K562 (cell line): ENCODE results near the gene SPTA1. TPM values are rescaled to one million over a fixed set of nuclear protein-coding genes. Genes with fewer than 3 reads are reported as not detected.
A peak's percentile ranks its signal among the peaks of the same experiment; 100 is the strongest.

Source experiments
- ATAC-seq: fragments of 200-7000 bp; cut with Tn5 transposase; 3 replicates; pipeline ENCODE4 v1.9.1; 2020; ENCODE audit warnings: moderate library complexity
- BruUV-seq: library from RNA; stranded (reverse); fragments of 400-500 nt; replicated peaks from 2 replicates; lab custom pipeline; 2021; lab: Mats Ljungman, UMichigan
- CTCF ChIA-PET: fragments of 300-600 bp; formaldehyde crosslinking; extraction: SDS; loops from one replicate; lab custom pipeline; 2021; ENCODE audit warnings: low intra/inter-chr PET ratio; lab: Yijun Ruan, JAX
- POLR2A ChIA-PET: fragments of 300-600, 350-650 bp; sonication (Branson Sonifier 250); formaldehyde crosslinking; extraction: SDS; loops from one replicate; lab custom pipeline; 2021; ENCODE audit warnings: antibody characterized with exemption, inconsistent platforms; lab: Yijun Ruan, JAX
- DNase-seq, 4 experiments: peaks; one replicate each; pipeline versions ENCODE4 v3.0.0 to v3.0.0-alpha.2; 2011 to 2018; ENCODE audit warnings: low spot score in 3 of 4, mixed read lengths in 3 of 4; ENCODE audit errors: extremely low read depth in 1 of 4
- FAIRE-seq: peaks from 2 replicates; lab custom pipeline; 2011; peaks lifted over from hg19 to GRCh38; lab: Jason Lieb, UNC
- H2AFZ ChIP-seq: 2 replicates; pipeline ENCODE4 v1.6.0; 2011; ENCODE audit warnings: low read depth, low read length, control low read depth, inconsistent platforms
- H3K27ac ChIP-seq: fragments of 200-600 bp; 3 replicates; pipeline ENCODE4 v1.8.0; 2011; ENCODE audit warnings: low read depth, mild to moderate bottlenecking, control low read depth, inconsistent platforms, low read length, moderate library complexity, mixed read lengths; ENCODE audit errors: extremely low read depth
- H3K27me3 ChIP-seq, 2 experiments: fragments of 300-600 bp in 1 of 2; 2 replicates in 1 of 2; 3 replicates in 1 of 2; pipeline versions ENCODE4 v1.6.0 to v1.8.0; 2011; ENCODE audit warnings: inconsistent platforms in 2 of 2, low read length in 2 of 2, mild to moderate bottlenecking in 1 of 2, mixed read lengths in 1 of 2, moderate library complexity in 1 of 2; ENCODE audit not compliant: control insufficient read depth in 2 of 2, insufficient read depth in 2 of 2
- H3K36me3 ChIP-seq: fragments of 300-600 bp; 3 replicates; pipeline ENCODE4 v1.8.0; 2011; ENCODE audit warnings: mild to moderate bottlenecking, low read length, inconsistent platforms; ENCODE audit not compliant: control insufficient read depth, insufficient read depth
- H3K4me1 ChIP-seq, 2 experiments: fragments of 200-600 bp in 1 of 2; replicated peaks in 1 of 2; 2 replicates in 1 of 2; 3 replicates in 1 of 2; pipeline versions ENCODE4 v1.5.1 to v1.8.0; 2011; ENCODE audit warnings: inconsistent platforms in 2 of 2, low read length in 2 of 2, mild to moderate bottlenecking in 1 of 2, mixed read lengths in 1 of 2, moderate library complexity in 1 of 2; ENCODE audit not compliant: control insufficient read depth in 2 of 2, insufficient read depth in 2 of 2
- H3K4me2 ChIP-seq: 2 replicates; pipeline ENCODE4 v1.6.1; 2011; ENCODE audit warnings: low read length, control low read depth, inconsistent platforms, mixed read lengths; ENCODE audit not compliant: insufficient read depth
- H3K4me3 ChIP-seq: fragments of 200-600 bp; sonication (generic), shearing (Covaris generic); 2 replicates; pipeline ENCODE4 v1.5.1; 2016; ENCODE audit warnings: control low read depth, inconsistent platforms
- H3K79me2 ChIP-seq: fragments of 200-600 bp; 3 replicates; pipeline ENCODE4 v1.8.0; 2011; ENCODE audit warnings: low read length, inconsistent platforms; ENCODE audit not compliant: control insufficient read depth, insufficient read depth
- H3K9ac ChIP-seq, 2 experiments: 2 replicates each; pipeline versions ENCODE4 v1.6.0 to v1.6.1; 2011; ENCODE audit warnings: low read depth in 2 of 2, low read length in 2 of 2, control low read depth in 1 of 2, inconsistent platforms in 1 of 2, mild to moderate bottlenecking in 1 of 2, mixed read lengths in 1 of 2; ENCODE audit not compliant: insufficient read depth in 1 of 2
- H3K9me1 ChIP-seq: one replicate; pipeline ENCODE4 v1.6.0; 2011; ENCODE audit warnings: inconsistent platforms, mild to moderate bottlenecking, low read length, moderate library complexity; ENCODE audit not compliant: control insufficient read depth, insufficient read depth
- H3K9me3 ChIP-seq: replicated peaks from 2 replicates; pipeline ENCODE4 v1.5.1; 2011; ENCODE audit warnings: low read depth, low read length, inconsistent platforms; ENCODE audit not compliant: control insufficient read depth, insufficient read depth
- H4K20me1 ChIP-seq: replicated peaks from 2 replicates; pipeline ENCODE4 v1.6.1; 2011; ENCODE audit warnings: low read length, inconsistent platforms, mixed read lengths; ENCODE audit not compliant: control insufficient read depth, insufficient read depth
- ARID1B ChIP-seq: fragments of 450-650 bp; IDR thresholded peaks from 2 replicates; pipeline ENCODE4 v1.6.1; 2016; ENCODE audit warnings: antibody characterized with exemption, mild to moderate bottlenecking, inconsistent platforms
- CBFA2T2 ChIP-seq: fragments of 450-650 bp; conservative IDR thresholded peaks from 2 replicates; pipeline ENCODE4 v1.6.1; 2017; ENCODE audit warnings: mild to moderate bottlenecking
- CBFA2T3 ChIP-seq: fragments of 450-650 bp; IDR thresholded peaks from 2 replicates; pipeline ENCODE4 v1.6.1; 2017
- ESRRB ChIP-seq: fragments of 250-450 bp; sonication (Bioruptor Pico); IDR thresholded peaks from 2 replicates; pipeline ENCODE4 v1.5.0; 2020; ENCODE audit warnings: mild to moderate bottlenecking, moderate library complexity, borderline replicate concordance
- FUS ChIP-seq: fragments of 200-400 bp; formaldehyde crosslinking; optimal IDR thresholded peaks from 2 replicates; pipeline ENCODE3; 2017; ENCODE audit warnings: low read depth, low read length
- MYBL2 ChIP-seq, 2 experiments: fragments of 450-650 bp in 1 of 2; sonication (generic) in 1 of 2; formaldehyde crosslinking in 1 of 2; IDR thresholded peaks; 2 replicates each; pipeline versions ENCODE4 v1.6.1 to v1.8.1; 2017 to 2022; ENCODE audit warnings: borderline replicate concordance in 1 of 2, inconsistent platforms in 1 of 2, low read depth in 1 of 2, mild to moderate bottlenecking in 1 of 2, missing genetic modification reagents in 1 of 2, moderate library complexity in 1 of 2
- MYNN ChIP-seq, 2 experiments: sonication (generic); formaldehyde crosslinking in 1 of 2; IDR thresholded peaks; 2 replicates each; pipeline versions ENCODE4 v1.5.0 to v1.6.1; 2016 to 2020; ENCODE audit warnings: antibody characterized with exemption in 1 of 2, missing genetic modification reagents in 1 of 2
- NR2F6 ChIP-seq: fragments of 450-650 bp; formaldehyde crosslinking; IDR thresholded peaks from 2 replicates; pipeline ENCODE4 v1.4.0; 2020; ENCODE audit warnings: mild to moderate bottlenecking
- PHF20 ChIP-seq: fragments of 450-650 bp; IDR thresholded peaks from 2 replicates; pipeline ENCODE4 v1.6.1; 2018; ENCODE audit not compliant: partially characterized antibody
- SMC3 ChIP-seq: conservative IDR thresholded peaks from 2 replicates; pipeline ENCODE4 v1.6.1; 2011; ENCODE audit warnings: low read depth, low read length, improper control_type of control experiment; ENCODE audit not compliant: insufficient read depth
- TAF1 ChIP-seq: IDR thresholded peaks from 2 replicates; pipeline ENCODE4 v1.6.1; 2011; ENCODE audit warnings: mild to moderate bottlenecking, low read length, moderate library complexity; ENCODE audit not compliant: insufficient read depth, control insufficient read depth, severe bottlenecking; ENCODE audit errors: extremely low read depth
- ZNF384 ChIP-seq: IDR thresholded peaks from 2 replicates; pipeline ENCODE4 v1.6.1; 2012; ENCODE audit warnings: low read depth, low read length, improper control_type of control experiment
- ZNF444 ChIP-seq: fragments of 250-450 bp; sonication (Bioruptor Pico); IDR thresholded peaks from 2 replicates; pipeline ENCODE4 v1.4.0; 2020; ENCODE audit warnings: mild to moderate bottlenecking, moderate library complexity
- ZNF644 ChIP-seq: fragments of 200-800 bp; sonication (Bioruptor generic); IDR thresholded peaks from 2 replicates; pipeline ENCODE4 v1.6.1; 2016; ENCODE audit warnings: low read depth, missing genetic modification characterization, missing compliant biosample characterization
- ZNF778 ChIP-seq: fragments of 450-650 bp; formaldehyde crosslinking; IDR thresholded peaks from 2 replicates; pipeline ENCODE4 v1.4.0; 2020; ENCODE audit warnings: mild to moderate bottlenecking, moderate library complexity
- WGBS: fragments of 100-300 bp; shearing (Covaris generic); methylation state at CpG from one replicate; pipeline ENCODE4 v1.1.6; 2016; ENCODE audit warnings: low coverage, mixed read lengths; ENCODE audit not compliant: insufficient coverage; ENCODE audit errors: missing lambda C conversion rate; 5-methylcytosine and 5-hydroxymethylcytosine counted together
- in situ Hi-C: fragments of 300-500 bp; cut with MboI; formaldehyde crosslinking; loops from 4 replicates; pipeline ENCODE4 v1.15.0; 2018; ENCODE audit warnings: inconsistent platforms, mixed read lengths
- intact Hi-C: fragments of 100-400 bp; cut with micrococcal nuclease; formaldehyde crosslinking; loops from 2 replicates; pipeline ENCODE4 v1.14.2; 2022
- polyA plus RNA-seq, 8 experiments: library from polyadenylated mRNA; depleted of rRNA in 4 of 8; stranded (reverse) in 5 of 8; unstranded in 3 of 8; fragments of >200 nt; fragmentation: Nextera tagmentation in 2 of 8; fragmentation: Illumina TruSeq in 1 of 8; extraction: Ambion mirVana in 2 of 8; extraction: Trizol in 1 of 8; gene quantifications; 2 replicates each; pipeline versions ENCODE4 v1.2.1 to v1.2.3, GENCODE V29; 2011 to 2014; ENCODE audit warnings: inconsistent platforms in 1 of 8, missing spikeins in 1 of 8
- total RNA-seq, 7 experiments: library from RNA; depleted of rRNA in 6 of 7; stranded (reverse); fragments of >200 nt in 6 of 7; fragmentation: Illumina TruSeq in 2 of 7; extraction: Trizol in 2 of 7; gene quantifications; 2 replicates each; pipeline versions ENCODE4 v1.2.1 to v1.2.3, GENCODE V29; 2011 to 2021; ENCODE audit warnings: low replicate concordance in 1 of 7
- TF ChIP-seq, protein P1 (sequence below): fragments of 450-650 bp; IDR thresholded peaks from 2 replicates; pipeline ENCODE4 v1.7.1; 2018; ENCODE audit warnings: mild to moderate bottlenecking, low read depth; ENCODE audit not compliant: partially characterized antibody
- TF ChIP-seq, protein P2 (sequence below): fragments of 450-650 bp; formaldehyde crosslinking; IDR thresholded peaks from 2 replicates; pipeline ENCODE4 v1.4.0; 2020; ENCODE audit warnings: mild to moderate bottlenecking
- TF ChIP-seq, protein P3 (sequence below): fragments of 450-650 bp; formaldehyde crosslinking; IDR thresholded peaks from 2 replicates; pipeline ENCODE4 v1.4.0; 2022; ENCODE audit warnings: missing genetic modification characterization

The SPTA1 gene
- total and polyA plus RNA-seq, 9 of the 15 experiments (the other 6 are each of a cell fraction or from before 2014, with no cell fraction given), result 11.0 to 62.1 (median 45.9) TPM

DNA sequence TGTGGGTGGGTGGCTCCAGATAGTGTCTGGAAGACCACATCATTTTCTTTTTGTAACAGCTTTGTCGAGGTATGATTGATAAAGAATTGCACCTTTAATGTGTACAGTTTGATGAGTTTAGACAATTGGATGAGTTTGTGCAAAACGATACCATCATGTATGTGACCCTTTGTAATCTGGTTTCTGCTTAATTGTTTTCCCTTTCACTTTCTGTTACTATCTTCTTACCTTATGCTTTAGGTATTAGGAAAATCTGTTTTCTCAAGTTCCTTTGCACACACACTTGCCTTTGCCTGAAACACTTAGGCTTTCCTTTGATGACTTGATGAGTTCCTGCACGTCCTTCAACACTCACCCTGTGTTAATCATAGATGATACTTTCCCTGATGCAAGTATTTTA, 74.6 kb downstream of the SPTA1 start (continued):
- TF ChIP-seq ESRRB (CRISPR knock-in tag), result no peak
- no peak for TF ChIP-seq PHF20
- TF ChIP-seq FUS, result no peak
- no peak for TF ChIP-seq CBFA2T3
- no peak for TF ChIP-seq MYBL2 (IDR thresholded peaks at IDR 0.05; ENCODE audit: low read depth)
- no peak for TF ChIP-seq MYBL2 (CRISPR knock-in tag; IDR thresholded peaks at IDR 0.05; ENCODE audit: borderline replicate concordance)
- no peak for TF ChIP-seq ZNF644
- TF ChIP-seq NR2F6 (CRISPR knock-in tag), result no peak

DNA sequence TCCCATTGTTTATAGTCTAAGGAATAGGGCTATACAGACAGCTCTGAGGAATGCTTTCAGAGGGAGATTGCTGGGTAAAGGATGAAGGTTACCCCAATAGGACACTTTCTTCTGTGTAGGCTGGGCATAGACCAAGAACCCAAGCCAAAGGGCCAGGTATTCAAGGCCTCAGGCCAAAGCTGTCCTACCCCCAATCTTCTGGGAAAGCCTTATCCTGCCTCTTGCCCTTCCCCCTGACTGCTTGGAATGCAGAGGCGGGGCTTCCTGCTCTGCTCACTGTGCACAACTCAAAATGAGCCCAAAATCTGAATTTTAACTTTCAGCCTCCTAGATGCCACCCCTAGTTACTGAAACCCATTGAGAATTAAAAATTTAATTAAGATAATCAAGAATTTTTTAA, 79.2 kb downstream of the SPTA1 start:
- Histone ChIP-seq H3K4me2 (no peak overlapping the region), H3K9me1 (no peaks in the 10 kb centered on the region), H3K27ac (no peak overlapping the region), H3K36me3 (peaks cover 14% of the 10 kb centered on the region), H3K4me3 (no peak overlapping the region), H3K27me3 (no peaks in the 10 kb centered on the region), H3K4me1 (no peaks in the 10 kb centered on the region), H3K9me3 (no peaks in the 10 kb centered on the region), H3K79me2 (no peaks in the 10 kb centered on the region), H4K20me1 (no peaks in the 10 kb centered on the region), H3K9ac (no peak overlapping the region), H2AFZ (no peak overlapping the region)
- no peak for DNase-seq
- FAIRE-seq, result no peak
- 29% methylated on average over 1 of the region's 1 CpG for WGBS
- intact Hi-C loops, result no loop called here
- CTCF ChIA-PET, result no interaction called here
- in situ Hi-C loops, result no loop called here
- peak; percentile 24; the same call in 2 of the 3 replicates for ATAC-seq
- POLR2A ChIA-PET, result interaction anchor here (1.0 to 1.5 kb wide), 2 partner anchors 13 to 29 kb away, joined by 3 to 7 read pairs; no protein-coding TSS in a partner anchor
- no TSS peak for BruUV-seq
- TF ChIP-seq ZNF384 (no peak), CBFA2T2 (no peak), ZNF778 (CRISPR knock-in tag) (no peak), MYNN (IDR thresholded peaks at IDR 0.05) (no peak), MYNN (CRISPR knock-in tag; IDR thresholded peaks at IDR 0.05) (no peak), SMC3 (no peak), ARID1B (no peak), ZNF444 (CRISPR knock-in tag) (no peak), TAF1 (no peak)
- TF ChIP-seq, protein P1, sequence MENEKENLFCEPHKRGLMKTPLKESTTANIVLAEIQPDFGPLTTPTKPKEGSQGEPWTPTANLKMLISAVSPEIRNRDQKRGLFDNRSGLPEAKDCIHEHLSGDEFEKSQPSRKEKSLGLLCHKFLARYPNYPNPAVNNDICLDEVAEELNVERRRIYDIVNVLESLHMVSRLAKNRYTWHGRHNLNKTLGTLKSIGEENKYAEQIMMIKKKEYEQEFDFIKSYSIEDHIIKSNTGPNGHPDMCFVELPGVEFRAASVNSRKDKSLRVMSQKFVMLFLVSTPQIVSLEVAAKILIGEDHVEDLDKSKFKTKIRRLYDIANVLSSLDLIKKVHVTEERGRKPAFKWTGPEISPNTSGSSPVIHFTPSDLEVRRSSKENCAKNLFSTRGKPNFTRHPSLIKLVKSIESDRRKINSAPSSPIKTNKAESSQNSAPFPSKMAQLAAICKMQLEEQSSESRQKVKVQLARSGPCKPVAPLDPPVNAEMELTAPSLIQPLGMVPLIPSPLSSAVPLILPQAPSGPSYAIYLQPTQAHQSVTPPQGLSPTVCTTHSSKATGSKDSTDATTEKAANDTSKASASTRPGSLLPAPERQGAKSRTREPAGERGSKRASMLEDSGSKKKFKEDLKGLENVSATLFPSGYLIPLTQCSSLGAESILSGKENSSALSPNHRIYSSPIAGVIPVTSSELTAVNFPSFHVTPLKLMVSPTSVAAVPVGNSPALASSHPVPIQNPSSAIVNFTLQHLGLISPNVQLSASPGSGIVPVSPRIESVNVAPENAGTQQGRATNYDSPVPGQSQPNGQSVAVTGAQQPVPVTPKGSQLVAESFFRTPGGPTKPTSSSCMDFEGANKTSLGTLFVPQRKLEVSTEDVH, result no peak
- TF ChIP-seq, protein P2, sequence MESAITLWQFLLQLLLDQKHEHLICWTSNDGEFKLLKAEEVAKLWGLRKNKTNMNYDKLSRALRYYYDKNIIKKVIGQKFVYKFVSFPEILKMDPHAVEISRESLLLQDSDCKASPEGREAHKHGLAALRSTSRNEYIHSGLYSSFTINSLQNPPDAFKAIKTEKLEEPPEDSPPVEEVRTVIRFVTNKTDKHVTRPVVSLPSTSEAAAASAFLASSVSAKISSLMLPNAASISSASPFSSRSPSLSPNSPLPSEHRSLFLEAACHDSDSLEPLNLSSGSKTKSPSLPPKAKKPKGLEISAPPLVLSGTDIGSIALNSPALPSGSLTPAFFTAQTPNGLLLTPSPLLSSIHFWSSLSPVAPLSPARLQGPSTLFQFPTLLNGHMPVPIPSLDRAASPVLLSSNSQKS (CRISPR knock-in tag), result no peak
- TF ChIP-seq, protein P3, sequence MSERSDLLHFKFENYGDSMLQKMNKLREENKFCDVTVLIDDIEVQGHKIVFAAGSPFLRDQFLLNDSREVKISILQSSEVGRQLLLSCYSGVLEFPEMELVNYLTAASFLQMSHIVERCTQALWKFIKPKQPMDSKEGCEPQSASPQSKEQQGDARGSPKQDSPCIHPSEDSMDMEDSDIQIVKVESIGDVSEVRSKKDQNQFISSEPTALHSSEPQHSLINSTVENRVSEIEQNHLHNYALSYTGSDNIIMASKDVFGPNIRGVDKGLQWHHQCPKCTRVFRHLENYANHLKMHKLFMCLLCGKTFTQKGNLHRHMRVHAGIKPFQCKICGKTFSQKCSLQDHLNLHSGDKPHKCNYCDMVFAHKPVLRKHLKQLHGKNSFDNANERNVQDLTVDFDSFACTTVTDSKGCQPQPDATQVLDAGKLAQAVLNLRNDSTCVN (CRISPR knock-in tag), result no peak
